SK-N-SH treated with all-trans-retinoic acid at 6 μM for 48 hours (cell line): ENCODE results near the gene LYPD5.
"Not testable (repeated sequence)": the region's sequence is repeated elsewhere in the genome, so short reads cannot be mapped to it uniquely, and the experiment has no call there.

Experiments used
- ARNTL ChIP-seq: fragments of 450-650 bp; formaldehyde crosslinking; IDR thresholded peaks from 2 replicates; pipeline ENCODE4 v1.5.0; 2020; ENCODE audit warnings: low read depth, mild to moderate bottlenecking, moderate library complexity, borderline replicate concordance
- BACH2 ChIP-seq: fragments of 250-450 bp; sonication (Bioruptor Pico); IDR thresholded peaks from 2 replicates; pipeline ENCODE4 v1.9.0; 2021; ENCODE audit warnings: mild to moderate bottlenecking, borderline replicate concordance
- ESRRG ChIP-seq: fragments of 250-450 bp; sonication (Bioruptor Pico); IDR thresholded peaks from 2 replicates; pipeline ENCODE4 v1.6.1; 2021; ENCODE audit warnings: mild to moderate bottlenecking
- OSR1 ChIP-seq: fragments of 250-450 bp; sonication (Bioruptor Pico); IDR thresholded peaks from 2 replicates; pipeline ENCODE4 v1.8.0; 2022; ENCODE audit warnings: moderate library complexity, mild to moderate bottlenecking, inconsistent platforms
- PATZ1 ChIP-seq: fragments of 250-450 bp; sonication (Bioruptor Pico); IDR thresholded peaks from 2 replicates; pipeline ENCODE4 v1.8.0; 2020; ENCODE audit warnings: mild to moderate bottlenecking, moderate library complexity, borderline replicate concordance
- PPARA ChIP-seq: fragments of 250-450 bp; sonication (Bioruptor Pico); IDR thresholded peaks from 2 replicates; pipeline ENCODE4 v1.5.0; 2020; ENCODE audit warnings: mild to moderate bottlenecking, borderline replicate concordance
- RARB ChIP-seq: fragments of 250-450 bp; sonication (Bioruptor Pico); IDR thresholded peaks from 2 replicates; pipeline ENCODE4 v1.8.0; 2021; ENCODE audit warnings: mild to moderate bottlenecking, moderate library complexity
- SNAI2 ChIP-seq: fragments of 250-450 bp; sonication (Bioruptor Pico); IDR thresholded peaks from 2 replicates; pipeline ENCODE4 v1.5.0; 2020; ENCODE audit warnings: mild to moderate bottlenecking, moderate library complexity
- TCF4 ChIP-seq: fragments of 250-450 bp; sonication (Bioruptor Pico); IDR thresholded peaks from 2 replicates; pipeline ENCODE4 v1.8.0; 2021; ENCODE audit warnings: mild to moderate bottlenecking, moderate library complexity, borderline replicate concordance
- ZC3H10 ChIP-seq: fragments of 250-450 bp; sonication (Bioruptor Pico); IDR thresholded peaks from 2 replicates; pipeline ENCODE4 v1.5.1; 2021; ENCODE audit warnings: mild to moderate bottlenecking, moderate library complexity
- ZNF8 ChIP-seq: fragments of 450-650 bp; formaldehyde crosslinking; IDR thresholded peaks from 2 replicates; pipeline ENCODE4 v1.5.0; 2020; ENCODE audit warnings: mild to moderate bottlenecking, moderate library complexity
- TF ChIP-seq, protein P1 (sequence below): fragments of 250-450 bp; sonication (Bioruptor Pico); IDR thresholded peaks from 2 replicates; pipeline ENCODE4 v1.5.1; 2021; ENCODE audit warnings: mild to moderate bottlenecking, moderate library complexity
- TF ChIP-seq, protein P2 (sequence below): fragments of 250-450 bp; sonication (Bioruptor Pico); IDR thresholded peaks from 2 replicates; pipeline ENCODE4 v1.5.1; 2020; ENCODE audit warnings: low read depth, mild to moderate bottlenecking, moderate library complexity
- TF ChIP-seq, protein P3 (sequence below): fragments of 250-450 bp; sonication (Bioruptor Pico); IDR thresholded peaks from 2 replicates; pipeline ENCODE4 v1.8.0; 2021; ENCODE audit warnings: low read depth, mild to moderate bottlenecking, moderate library complexity, borderline replicate concordance

DNA sequence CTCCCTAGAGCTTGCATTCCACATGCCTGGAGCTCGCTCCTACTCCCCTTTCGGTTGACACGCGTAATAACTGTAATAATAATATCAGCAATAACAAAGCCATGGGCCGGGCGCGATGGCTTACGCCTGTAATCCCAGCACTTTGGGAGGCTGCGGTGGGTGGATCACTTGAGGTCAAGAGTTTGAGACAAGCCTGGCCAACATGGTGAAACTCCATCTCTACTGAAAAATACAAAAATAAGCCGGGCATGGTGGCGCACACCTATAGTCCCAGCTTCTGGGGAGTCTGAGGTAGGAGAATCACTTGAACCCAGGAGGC is 27.3 kb downstream of the LYPD5 start:
- TF ChIP-seq, protein P1, sequence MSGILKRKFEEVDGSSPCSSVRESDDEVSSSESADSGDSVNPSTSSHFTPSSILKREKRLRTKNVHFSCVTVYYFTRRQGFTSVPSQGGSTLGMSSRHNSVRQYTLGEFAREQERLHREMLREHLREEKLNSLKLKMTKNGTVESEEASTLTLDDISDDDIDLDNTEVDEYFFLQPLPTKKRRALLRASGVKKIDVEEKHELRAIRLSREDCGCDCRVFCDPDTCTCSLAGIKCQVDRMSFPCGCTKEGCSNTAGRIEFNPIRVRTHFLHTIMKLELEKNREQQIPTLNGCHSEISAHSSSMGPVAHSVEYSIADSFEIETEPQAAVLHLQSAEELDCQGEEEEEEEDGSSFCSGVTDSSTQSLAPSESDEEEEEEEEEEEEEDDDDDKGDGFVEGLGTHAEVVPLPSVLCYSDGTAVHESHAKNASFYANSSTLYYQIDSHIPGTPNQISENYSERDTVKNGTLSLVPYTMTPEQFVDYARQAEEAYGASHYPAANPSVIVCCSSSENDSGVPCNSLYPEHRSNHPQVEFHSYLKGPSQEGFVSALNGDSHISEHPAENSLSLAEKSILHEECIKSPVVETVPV: not testable (repeated sequence)
- not testable (repeated sequence) for TF ChIP-seq ARNTL (CRISPR knock-in tag); TCF4 (CRISPR knock-in tag); BACH2 (CRISPR knock-in tag); SNAI2 (CRISPR knock-in tag); RARB; PPARA; ESRRG (CRISPR knock-in tag); OSR1 (CRISPR knock-in tag); ZC3H10; PATZ1 (CRISPR knock-in tag); ZNF8 (CRISPR knock-in tag)
- TF ChIP-seq, protein P2, sequence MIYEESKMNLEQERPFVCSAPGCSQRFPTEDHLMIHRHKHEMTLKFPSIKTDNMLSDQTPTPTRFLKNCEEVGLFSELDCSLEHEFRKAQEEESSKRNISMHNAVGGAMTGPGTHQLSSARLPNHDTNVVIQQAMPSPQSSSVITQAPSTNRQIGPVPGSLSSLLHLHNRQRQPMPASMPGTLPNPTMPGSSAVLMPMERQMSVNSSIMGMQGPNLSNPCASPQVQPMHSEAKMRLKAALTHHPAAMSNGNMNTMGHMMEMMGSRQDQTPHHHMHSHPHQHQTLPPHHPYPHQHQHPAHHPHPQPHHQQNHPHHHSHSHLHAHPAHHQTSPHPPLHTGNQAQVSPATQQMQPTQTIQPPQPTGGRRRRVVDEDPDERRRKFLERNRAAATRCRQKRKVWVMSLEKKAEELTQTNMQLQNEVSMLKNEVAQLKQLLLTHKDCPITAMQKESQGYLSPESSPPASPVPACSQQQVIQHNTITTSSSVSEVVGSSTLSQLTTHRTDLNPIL: not testable (repeated sequence)
- TF ChIP-seq, protein P3, sequence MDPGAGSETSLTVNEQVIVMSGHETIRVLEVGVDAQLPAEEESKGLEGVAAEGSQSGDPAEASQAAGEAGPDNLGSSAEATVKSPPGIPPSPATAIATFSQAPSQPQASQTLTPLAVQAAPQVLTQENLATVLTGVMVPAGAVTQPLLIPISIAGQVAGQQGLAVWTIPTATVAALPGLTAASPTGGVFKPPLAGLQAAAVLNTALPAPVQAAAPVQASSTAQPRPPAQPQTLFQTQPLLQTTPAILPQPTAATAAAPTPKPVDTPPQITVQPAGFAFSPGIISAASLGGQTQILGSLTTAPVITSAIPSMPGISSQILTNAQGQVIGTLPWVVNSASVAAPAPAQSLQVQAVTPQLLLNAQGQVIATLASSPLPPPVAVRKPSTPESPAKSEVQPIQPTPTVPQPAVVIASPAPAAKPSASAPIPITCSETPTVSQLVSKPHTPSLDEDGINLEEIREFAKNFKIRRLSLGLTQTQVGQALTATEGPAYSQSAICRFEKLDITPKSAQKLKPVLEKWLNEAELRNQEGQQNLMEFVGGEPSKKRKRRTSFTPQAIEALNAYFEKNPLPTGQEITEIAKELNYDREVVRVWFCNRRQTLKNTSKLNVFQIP (CRISPR knock-in tag): not testable (repeated sequence)
